HEK293T (cell line): Measurements from ENCODE around the gene EBPL.

Source experiments
- BHLHE40 ChIP-seq: fragments of 450-650 bp; IDR thresholded peaks from 2 replicates; pipeline ENCODE4 v1.6.1; 2016; ENCODE audit warnings: mild to moderate bottlenecking, moderate library complexity, borderline replicate concordance
- FOXA1 ChIP-seq: fragments of 450-650 bp; IDR thresholded peaks from 2 replicates; pipeline ENCODE4 v1.6.1; 2016; ENCODE audit warnings: mild to moderate bottlenecking
- SUZ12 ChIP-seq: fragments of 450-650 bp; IDR thresholded peaks from 2 replicates; pipeline ENCODE4 v1.6.1; 2016; ENCODE audit warnings: mild to moderate bottlenecking
- TF ChIP-seq, protein P1 (sequence below): fragments of 450-650 bp; IDR thresholded peaks from 2 replicates; pipeline ENCODE4 v1.6.1; 2016

DNA sequence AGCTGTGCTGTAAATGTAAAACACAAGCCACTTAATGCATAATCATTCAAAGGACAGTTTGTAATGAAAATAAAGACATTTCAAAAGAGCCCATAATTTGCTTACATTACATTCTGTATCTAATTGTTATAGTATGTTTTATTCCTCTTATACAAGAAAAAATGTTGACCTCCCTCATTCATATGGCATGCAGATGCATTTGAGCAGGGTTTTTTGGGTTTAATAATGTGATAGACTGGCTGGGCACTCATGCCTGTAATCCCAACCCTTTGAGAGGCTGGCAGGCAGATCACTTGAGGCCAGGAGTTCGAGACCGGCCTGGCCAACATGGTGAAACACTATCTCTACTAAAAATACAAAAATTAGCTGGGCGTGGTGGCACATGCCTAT lies 74.6 kb downstream of the EBPL start:
- no peak for TF ChIP-seq SUZ12
- TF ChIP-seq FOXA1: no peak
- TF ChIP-seq BHLHE40: no peak
- TF ChIP-seq, protein P1, sequence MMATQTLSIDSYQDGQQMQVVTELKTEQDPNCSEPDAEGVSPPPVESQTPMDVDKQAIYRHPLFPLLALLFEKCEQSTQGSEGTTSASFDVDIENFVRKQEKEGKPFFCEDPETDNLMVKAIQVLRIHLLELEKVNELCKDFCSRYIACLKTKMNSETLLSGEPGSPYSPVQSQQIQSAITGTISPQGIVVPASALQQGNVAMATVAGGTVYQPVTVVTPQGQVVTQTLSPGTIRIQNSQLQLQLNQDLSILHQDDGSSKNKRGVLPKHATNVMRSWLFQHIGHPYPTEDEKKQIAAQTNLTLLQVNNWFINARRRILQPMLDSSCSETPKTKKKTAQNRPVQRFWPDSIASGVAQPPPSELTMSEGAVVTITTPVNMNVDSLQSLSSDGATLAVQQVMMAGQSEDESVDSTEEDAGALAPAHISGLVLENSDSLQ: no peak
